ENCODE data around the gene HRH4. TPM values are rescaled to one million over a fixed set of nuclear protein-coding genes. Genes with fewer than 3 reads are reported as not detected.

HRH4 gene
- polyA plus RNA-seq (ENCODE audit: low read depth in 6 of 6) = not detected

GRCh38 chr18:24460388-24460787 is at the start of gene HRH4:
HRH4 (plus strand) TSS chr18:24460637; CDS start chr18:24460729, 92 bp downstream.
- Mint-ChIP-seq H3K27ac (peak within 1 kb of the TSS in 1 of 6 donors; percentile 30), H3K4me1 (no peaks in the 10 kb centered on the region), H3K4me3 (no peak within 1 kb of the TSS), H3K27me3 (peaks cover 0 to 7% (median 6%) of the 10 kb centered on the region in 3 donors), H3K36me3 (peaks cover under 1 to 2% of the 10 kb centered on the region in 2 donors), H3K9me3 (peaks cover 0 to 3% (median 0%) of the 10 kb centered on the region in 7 donors)
- no peak for DNase-seq
- ATAC-seq (ENCODE audit: low read depth in 2 of 2) = no peak

GRCh38 chr18:24413148-24413547 is 47.3 kb upstream of the HRH4 start:
- no peaks in the 10 kb centered on the region for H3K4me1 Mint-ChIP-seq
- H3K4me3 Mint-ChIP-seq = no peak overlapping the region
- H3K9me3 Mint-ChIP-seq = peaks cover 0 to 5% (median 0%) of the 10 kb centered on the region in 7 donors
- H3K36me3 Mint-ChIP-seq = peaks cover 0 to 2% of the 10 kb centered on the region in 2 donors
- no peak for ATAC-seq (ENCODE audit: low read depth in 2 of 2)
- DNase-seq = no peak
- H3K27ac Mint-ChIP-seq = peak overlapping the region in 1 of 6 donors; percentile 27
- peaks cover 27 to 50% (median 47%) of the 10 kb centered on the region in 3 donors for H3K27me3 Mint-ChIP-seq

GRCh38 chr18:24414349-24415003 is 46.0 kb upstream of the HRH4 start:
- Mint-ChIP-seq H3K4me3 (no peak overlapping the region), H3K27me3 (peaks cover 26 to 48% (median 43%) of the 10 kb centered on the region in 3 donors), H3K27ac (no peak overlapping the region), H3K4me1 (no peaks in the 10 kb centered on the region), H3K36me3 (peaks cover 0 to 8% of the 10 kb centered on the region in 2 donors), H3K9me3 (peaks cover 0 to 6% (median 0%) of the 10 kb centered on the region in 7 donors)
- ATAC-seq (ENCODE audit: low read depth in 2 of 2) (no peak), DNase-seq (no peak)

GRCh38 chr18:24417480-24417879 is 43.0 kb upstream of the HRH4 start:
- Mint-ChIP-seq H3K9me3 (peaks cover 0 to 5% (median 0%) of the 10 kb centered on the region in 7 donors), H3K27ac (peak overlapping the region in 1 of 6 donors; percentile 11), H3K4me1 (no peaks in the 10 kb centered on the region), H3K36me3 (peaks cover 0 to 17% of the 10 kb centered on the region in 2 donors), H3K4me3 (no peak overlapping the region), H3K27me3 (peaks cover 34 to 54% (median 52%) of the 10 kb centered on the region in 3 donors)
- no peak for DNase-seq
- ATAC-seq (ENCODE audit: low read depth in 2 of 2) = no peak

GRCh38 chr18:24420551-24420950 is 39.9 kb upstream of the HRH4 start:
- Mint-ChIP-seq H3K9me3 (peaks cover 0 to 11% (median 2%) of the 10 kb centered on the region in 7 donors), H3K27ac (no peak overlapping the region), H3K27me3 (peaks cover 50 to 73% (median 63%) of the 10 kb centered on the region in 3 donors), H3K4me3 (no peak overlapping the region), H3K4me1 (no peaks in the 10 kb centered on the region), H3K36me3 (peaks cover 6 to 29% of the 10 kb centered on the region in 2 donors)
- DNase-seq = no peak
- no peak for ATAC-seq (ENCODE audit: low read depth in 2 of 2)

- Mint-ChIP-seq H3K27ac (no peak overlapping the region), H3K36me3 (peaks cover 13 to 36% of the 10 kb centered on the region in 2 donors), H3K27me3 (peaks cover 43 to 68% (median 63%) of the 10 kb centered on the region in 3 donors), H3K9me3 (peaks cover 1 to 19% (median 5%) of the 10 kb centered on the region in 7 donors), H3K4me3 (peak overlapping the region in 2 of 8 donors; percentile 1 to 20), H3K4me1 (peaks cover 1 to 2% (median 1%) of the 10 kb centered on the region in 3 donors)
- DNase-seq (no peak), ATAC-seq (ENCODE audit: low read depth in 2 of 2) (no peak)
Measured at GRCh38 chr18:24421831-24422230, 38.6 kb upstream of the HRH4 start.

GRCh38 chr18:24426073-24426397 is 34.4 kb upstream of the HRH4 start:
- ATAC-seq (ENCODE audit: low read depth in 2 of 2) = no peak
- H3K36me3 Mint-ChIP-seq = peaks cover 15 to 32% of the 10 kb centered on the region in 2 donors
- peaks cover 26 to 38% (median 34%) of the 10 kb centered on the region in 3 donors for H3K27me3 Mint-ChIP-seq
- H3K4me1 Mint-ChIP-seq = peaks cover 7 to 14% (median 10%) of the 10 kb centered on the region in 3 donors
- H3K9me3 Mint-ChIP-seq = peaks cover 1 to 19% (median 5%) of the 10 kb centered on the region in 7 donors
- peak overlapping the region; percentile 79 to 97 (median 88) for H3K4me3 Mint-ChIP-seq
- no peak for DNase-seq
- H3K27ac Mint-ChIP-seq = peak overlapping the region in 4 of 6 donors; percentile 34 to 86 (median 74)

GRCh38 chr18:24426398-24427294 is 33.8 kb upstream of the HRH4 start, which contains the start of gene IMPACT:
IMPACT (plus strand) TSS chr18:24426670; CDS start chr18:24426757, 87 bp downstream.
- Mint-ChIP-seq H3K4me3 (peak within 1 kb of the TSS; percentile 86 to 97 (median 92)), H3K27ac (peak within 1 kb of the TSS; percentile 48 to 93 (median 80)), H3K27me3 (peaks cover 23 to 34% (median 32%) of the 10 kb centered on the region in 3 donors), H3K9me3 (peaks cover 1 to 19% (median 5%) of the 10 kb centered on the region in 7 donors), H3K4me1 (peaks cover 7 to 14% (median 10%) of the 10 kb centered on the region in 3 donors), H3K36me3 (peaks cover 18 to 35% of the 10 kb centered on the region in 2 donors)
- DNase-seq (peak; percentile 76), ATAC-seq (ENCODE audit: low read depth in 2 of 2) (peak; percentile 95 to 97)

- Mint-ChIP-seq H3K4me1 (peaks cover 7 to 14% (median 10%) of the 10 kb centered on the region in 3 donors), H3K36me3 (peaks cover 19 to 30% of the 10 kb centered on the region in 2 donors), H3K9me3 (peaks cover 1 to 19% (median 5%) of the 10 kb centered on the region in 7 donors), H3K27ac (peak overlapping the region in 4 of 6 donors; percentile 64 to 93 (median 88)), H3K4me3 (peak overlapping the region; percentile 86 to 97 (median 92)), H3K27me3 (peaks cover 15 to 25% (median 24%) of the 10 kb centered on the region in 3 donors)
- ATAC-seq (ENCODE audit: low read depth in 2 of 2) (no peak), DNase-seq (no peak)
Measured at GRCh38 chr18:24427484-24427883, 33.0 kb upstream of the HRH4 start.

- no peak for DNase-seq
- peaks cover 3 to 13% (median 11%) of the 10 kb centered on the region in 3 donors for H3K27me3 Mint-ChIP-seq
- peak overlapping the region in 1 of 8 donors; percentile 86 for H3K4me3 Mint-ChIP-seq
- peaks cover 7 to 14% (median 10%) of the 10 kb centered on the region in 3 donors for H3K4me1 Mint-ChIP-seq
- H3K9me3 Mint-ChIP-seq = peaks cover 1 to 11% (median 5%) of the 10 kb centered on the region in 7 donors
- ATAC-seq (ENCODE audit: low read depth in 2 of 2) = no peak
- H3K36me3 Mint-ChIP-seq = peaks cover 23 to 30% of the 10 kb centered on the region in 2 donors
- peak overlapping the region in 1 of 6 donors; percentile 58 for H3K27ac Mint-ChIP-seq
Measured at GRCh38 chr18:24428709-24429108, 31.7 kb upstream of the HRH4 start.

- H3K4me3 Mint-ChIP-seq = peak overlapping the region in 1 of 8 donors; percentile 7
- peaks cover 7 to 14% (median 10%) of the 10 kb centered on the region in 3 donors for H3K4me1 Mint-ChIP-seq
- peaks cover 0 to 11% (median 5%) of the 10 kb centered on the region in 7 donors for H3K9me3 Mint-ChIP-seq
- H3K27ac Mint-ChIP-seq = no peak overlapping the region
- ATAC-seq (ENCODE audit: low read depth in 2 of 2) = no peak
- H3K27me3 Mint-ChIP-seq = peaks cover 0 to 8% (median 7%) of the 10 kb centered on the region in 3 donors
- DNase-seq = no peak
- H3K36me3 Mint-ChIP-seq = peaks cover 23 to 26% of the 10 kb centered on the region in 2 donors
Measured at GRCh38 chr18:24429188-24429587, 31.2 kb upstream of the HRH4 start.

- Mint-ChIP-seq H3K27me3 (no peaks in the 10 kb centered on the region), H3K4me3 (no peak overlapping the region), H3K4me1 (peaks cover 0 to 4% (median 4%) of the 10 kb centered on the region in 3 donors), H3K9me3 (no peaks in the 10 kb centered on the region), H3K27ac (no peak overlapping the region), H3K36me3 (peaks cover 17 to 25% of the 10 kb centered on the region in 2 donors)
- ATAC-seq (ENCODE audit: low read depth in 2 of 2) (no peak), DNase-seq (no peak)
Measured at GRCh38 chr18:24432618-24433017, 27.8 kb upstream of the HRH4 start.

- H3K27me3 Mint-ChIP-seq = no peaks in the 10 kb centered on the region
- ATAC-seq (ENCODE audit: low read depth in 2 of 2) (no peak), DNase-seq (no peak)
- no peak overlapping the region for H3K27ac Mint-ChIP-seq
- H3K9me3 Mint-ChIP-seq = no peaks in the 10 kb centered on the region
- H3K36me3 Mint-ChIP-seq = peaks cover 24 to 46% of the 10 kb centered on the region in 2 donors
- no peaks in the 10 kb centered on the region for H3K4me1 Mint-ChIP-seq
- no peak overlapping the region for H3K4me3 Mint-ChIP-seq
Measured at GRCh38 chr18:24436939-24437338, 23.5 kb upstream of the HRH4 start.

Data from naive B cell (primary cell).